ENCODE data around the gene HOXC13. TPM values are rescaled to one million over a fixed set of nuclear protein-coding genes. Genes with fewer than 3 reads are reported as not detected.
A peak's percentile ranks its signal among the peaks of the same experiment; 100 is the strongest.

Gene HOXC13
- total RNA-seq, 5 donors from 2014 or later (not counting 1 experiment from before 2014, with no cell fraction given) = 0.12 TPM; not detected in 4

- ATAC-seq (replicated peaks in 1 of 4) = no peak
- Mint-ChIP-seq H3K4me1 (peaks cover 42 to 61% (median 58%) of the 10 kb centered on the region in 3 donors), H3K4me3 (peak overlapping the region in 2 of 3 donors; percentile 60 to 88), H3K27ac (peak overlapping the region in 1 of 2 donors; percentile 84), H3K36me3 (no peaks in the 10 kb centered on the region), H3K9me3 (no peaks in the 10 kb centered on the region), H3K27me3 (peaks cover 87 to 93% of the 10 kb centered on the region in 2 donors)
- no peak for DNase-seq
- Histone ChIP-seq H3K9me3 (no peaks in the 10 kb centered on the region), H3K27me3 (replicated peaks in 1 of 2; ENCODE audit: control insufficient read depth in 2 of 2, extremely low read depth in 1 of 2, insufficient read depth in 2 of 2, low read length in 1 of 2) (peaks cover 29 to 97% of the 10 kb centered on the region in 2 experiments), H3K27ac (ENCODE audit: low read length) (no peak overlapping the region), H3K4me3 (ENCODE audit: control insufficient read depth in 1 of 2, extremely low read depth in 1 of 2, low read length in 1 of 2) (no peak overlapping the region), H3K4me1 (ENCODE audit: control insufficient read depth in 1 of 2, extremely low read depth in 1 of 2, insufficient read depth in 2 of 2, low read length in 2 of 2) (peaks cover 10 to 61% of the 10 kb centered on the region in 2 experiments), H3K36me3 (ENCODE audit: control insufficient read depth in 2 of 2, extremely low read depth in 1 of 2, insufficient read depth in 1 of 2, low read length in 1 of 2) (no peaks in the 10 kb centered on the region)
- ChIA-PET CTCF (interaction anchor here (0.6 to 1.2 kb wide), 4 partner anchors 9 to 232 kb away, joined by 3 to 5 read pairs (median 3); no protein-coding TSS in a partner anchor), POLR2A (interaction anchor here in 1 of 2 donors (0.5 kb wide), 1 partner anchor 28 kb away, joined by 5 read pairs; no protein-coding TSS in a partner anchor)
- 25% methylated on average over 5 of the region's 18 CpGs for WGBS (ENCODE audit: insufficient coverage)
Observed at GRCh38 chr12:53993162-53994008, 54.8 kb downstream of the HOXC13 start.

GRCh38 chr12:53994009-53994263 is 55.3 kb downstream of the HOXC13 start:
- no peaks in the 10 kb centered on the region for H3K36me3 Mint-ChIP-seq
- WGBS (ENCODE audit: insufficient coverage) = 8% methylated on average over 19 of the region's 19 CpGs
- Histone ChIP-seq H3K27me3 (replicated peaks in 1 of 2; ENCODE audit: control insufficient read depth in 2 of 2, extremely low read depth in 1 of 2, insufficient read depth in 2 of 2, low read length in 1 of 2) (peaks cover 26 to 97% of the 10 kb centered on the region in 2 experiments), H3K4me3 (ENCODE audit: control insufficient read depth in 1 of 2, extremely low read depth in 1 of 2, low read length in 1 of 2) (no peak overlapping the region), H3K4me1 (ENCODE audit: control insufficient read depth in 1 of 2, extremely low read depth in 1 of 2, insufficient read depth in 2 of 2, low read length in 2 of 2) (peaks cover 10 to 58% of the 10 kb centered on the region in 2 experiments), H3K27ac (ENCODE audit: low read length) (no peak overlapping the region), H3K9me3 (no peaks in the 10 kb centered on the region), H3K36me3 (ENCODE audit: control insufficient read depth in 2 of 2, extremely low read depth in 1 of 2, insufficient read depth in 1 of 2, low read length in 1 of 2) (no peaks in the 10 kb centered on the region)
- no peak for ATAC-seq (replicated peaks in 1 of 4)
- H3K9me3 Mint-ChIP-seq = no peaks in the 10 kb centered on the region
- H3K27me3 Mint-ChIP-seq = peaks cover 88 to 93% of the 10 kb centered on the region in 2 donors
- no peak for DNase-seq
- H3K27ac Mint-ChIP-seq = peak overlapping the region in 1 of 2 donors; percentile 84
- H3K4me3 Mint-ChIP-seq = peak overlapping the region; percentile 37 to 88 (median 60)
- H3K4me1 Mint-ChIP-seq = peaks cover 43 to 56% (median 54%) of the 10 kb centered on the region in 3 donors
- CTCF ChIA-PET = interaction anchor here in 1 of 2 donors (0.7 kb wide), 1 partner anchor 220 kb away, joined by 3 read pairs; no protein-coding TSS in a partner anchor
- POLR2A ChIA-PET = interaction anchor here in 1 of 2 donors (0.5 kb wide), 1 partner anchor 28 kb away, joined by 5 read pairs; no protein-coding TSS in a partner anchor

GRCh38 chr12:53994264-53995001 is 55.8 kb downstream of the HOXC13 start:
- peak overlapping the region in 1 of 2 donors; percentile 84 for H3K27ac Mint-ChIP-seq
- ATAC-seq (replicated peaks in 1 of 4) (peak in 2 of 4 experiments; percentile 9 to 13), DNase-seq (no peak)
- Histone ChIP-seq H3K27me3 (replicated peaks in 1 of 2; ENCODE audit: control insufficient read depth in 2 of 2, extremely low read depth in 1 of 2, insufficient read depth in 2 of 2, low read length in 1 of 2) (peaks cover 26 to 97% of the 10 kb centered on the region in 2 experiments), H3K4me3 (ENCODE audit: control insufficient read depth in 1 of 2, extremely low read depth in 1 of 2, low read length in 1 of 2) (peak overlapping the region in 1 of 2 donors; percentile 63), H3K27ac (ENCODE audit: low read length) (no peak overlapping the region), H3K36me3 (ENCODE audit: control insufficient read depth in 2 of 2, extremely low read depth in 1 of 2, insufficient read depth in 1 of 2, low read length in 1 of 2) (no peaks in the 10 kb centered on the region), H3K9me3 (no peaks in the 10 kb centered on the region), H3K4me1 (ENCODE audit: control insufficient read depth in 1 of 2, extremely low read depth in 1 of 2, insufficient read depth in 2 of 2, low read length in 2 of 2) (peaks cover 7 to 54% of the 10 kb centered on the region in 2 experiments)
- POLR2A ChIA-PET = no interaction called here
- peaks cover 39 to 51% (median 50%) of the 10 kb centered on the region in 3 donors for H3K4me1 Mint-ChIP-seq
- H3K4me3 Mint-ChIP-seq = peak overlapping the region; percentile 61 to 88 (median 76)
- CTCF ChIA-PET = interaction anchor here in 1 of 2 donors (0.7 kb wide), 1 partner anchor 219 kb away, joined by 3 read pairs; no protein-coding TSS in a partner anchor
- WGBS (ENCODE audit: insufficient coverage) = 9% methylated on average over 40 of the region's 60 CpGs
- no peaks in the 10 kb centered on the region for H3K9me3 Mint-ChIP-seq
- H3K36me3 Mint-ChIP-seq = no peaks in the 10 kb centered on the region
- peaks cover 87 to 91% of the 10 kb centered on the region in 2 donors for H3K27me3 Mint-ChIP-seq

GRCh38 chr12:53995002-53995377 is 56.4 kb downstream of the HOXC13 start:
- peaks cover 22 to 98% of the 10 kb centered on the region in 2 experiments for H3K27me3 ChIP-seq (replicated peaks in 1 of 2; ENCODE audit: control insufficient read depth in 2 of 2, extremely low read depth in 1 of 2, insufficient read depth in 2 of 2, low read length in 1 of 2)
- peaks cover 7 to 55% of the 10 kb centered on the region in 2 experiments for H3K4me1 ChIP-seq (ENCODE audit: control insufficient read depth in 1 of 2, extremely low read depth in 1 of 2, insufficient read depth in 2 of 2, low read length in 2 of 2)
- H3K36me3 ChIP-seq (ENCODE audit: control insufficient read depth in 2 of 2, extremely low read depth in 1 of 2, insufficient read depth in 1 of 2, low read length in 1 of 2) = no peaks in the 10 kb centered on the region
- H3K4me3 ChIP-seq (ENCODE audit: control insufficient read depth in 1 of 2, extremely low read depth in 1 of 2, low read length in 1 of 2) = peak overlapping the region; percentile 54 to 63
- peaks cover 36 to 49% (median 45%) of the 10 kb centered on the region in 3 donors for H3K4me1 Mint-ChIP-seq
- peak overlapping the region in 1 of 2 donors; percentile 4 for H3K27ac Mint-ChIP-seq
- peak in 2 of 35 experiments; percentile 22 for DNase-seq
- H3K9me3 Mint-ChIP-seq = no peaks in the 10 kb centered on the region
- H3K27ac ChIP-seq (ENCODE audit: low read length) = no peak overlapping the region
- no peaks in the 10 kb centered on the region for H3K36me3 Mint-ChIP-seq
- peak; percentile 31 to 43 (median 36) for ATAC-seq (replicated peaks in 1 of 4)
- H3K27me3 Mint-ChIP-seq = peaks cover 83 to 91% of the 10 kb centered on the region in 2 donors
- peak overlapping the region; percentile 61 to 88 (median 76) for H3K4me3 Mint-ChIP-seq
- H3K9me3 ChIP-seq = no peaks in the 10 kb centered on the region
- WGBS (ENCODE audit: insufficient coverage) = 6% methylated on average over 17 of the region's 17 CpGs
- ChIA-PET POLR2A (no interaction called here), CTCF (no interaction called here)

GRCh38 chr12:53995378-53996239 is 57.0 kb downstream of the HOXC13 start:
- 4% methylated on average over 46 of the region's 48 CpGs for WGBS (ENCODE audit: insufficient coverage)
- H3K27ac Mint-ChIP-seq = no peak overlapping the region
- peak overlapping the region; percentile 54 to 60 for H3K4me3 ChIP-seq (ENCODE audit: control insufficient read depth in 1 of 2, extremely low read depth in 1 of 2, low read length in 1 of 2)
- DNase-seq = peak in 1 of 35 experiments; percentile 51
- no peaks in the 10 kb centered on the region for H3K36me3 Mint-ChIP-seq
- ATAC-seq (replicated peaks in 1 of 4) = peak; percentile 19 to 55 (median 28)
- H3K27me3 Mint-ChIP-seq = peaks cover 77 to 91% of the 10 kb centered on the region in 2 donors
- H3K4me1 Mint-ChIP-seq = peaks cover 32 to 46% (median 39%) of the 10 kb centered on the region in 3 donors
- H3K27me3 ChIP-seq (replicated peaks in 1 of 2; ENCODE audit: control insufficient read depth in 2 of 2, extremely low read depth in 1 of 2, insufficient read depth in 2 of 2, low read length in 1 of 2) = peaks cover 19 to 98% of the 10 kb centered on the region in 2 experiments
- H3K27ac ChIP-seq (ENCODE audit: low read length) = no peak overlapping the region
- ChIA-PET CTCF (no interaction called here), POLR2A (no interaction called here)
- H3K9me3 Mint-ChIP-seq = no peaks in the 10 kb centered on the region
- no peaks in the 10 kb centered on the region for H3K9me3 ChIP-seq
- H3K36me3 ChIP-seq (ENCODE audit: control insufficient read depth in 2 of 2, extremely low read depth in 1 of 2, insufficient read depth in 1 of 2, low read length in 1 of 2) = no peaks in the 10 kb centered on the region
- peaks cover 10 to 58% of the 10 kb centered on the region in 2 experiments for H3K4me1 ChIP-seq (ENCODE audit: control insufficient read depth in 1 of 2, extremely low read depth in 1 of 2, insufficient read depth in 2 of 2, low read length in 2 of 2)
- peak overlapping the region; percentile 74 to 88 (median 76) for H3K4me3 Mint-ChIP-seq
